Prostate gland (tissue), 2 donors: ENCODE results near the gene CCPG1. TPM values are rescaled to one million over a fixed set of nuclear protein-coding genes. Genes with fewer than 3 reads are reported as not detected.

Experiments used
- DNase-seq: peaks from one replicate; pipeline ENCODE4 v3.0.0-alpha.2; 2019; ENCODE audit warnings: low spot score
- H3K27ac ChIP-seq, 2 donors: fragments of 200-600 bp; sonication (generic); 2 replicates each; pipeline ENCODE4 v1.5.1; 2017 to 2019
- H3K27me3 ChIP-seq: fragments of 200-600 bp; sonication (generic); replicated peaks from 2 replicates; pipeline ENCODE4 v1.5.1; 2019; ENCODE audit not compliant: insufficient read depth
- H3K36me3 ChIP-seq, 2 donors: fragments of 200-600 bp; sonication (generic); 1 replicate in 1 of 2; 2 replicates in 1 of 2; pipeline versions ENCODE4 v1.5.1 to v1.8.1; 2017 to 2019
- H3K4me1 ChIP-seq: fragments of 200-600 bp; sonication (generic); replicated peaks from 2 replicates; pipeline ENCODE4 v1.5.1; 2019
- H3K4me3 ChIP-seq, 2 donors: fragments of 200-600 bp; sonication (generic); 2 replicates each; pipeline ENCODE4 v1.5.1; 2017 to 2019
- H3K9me3 ChIP-seq: fragments of 200-600 bp; sonication (generic); 2 replicates; pipeline ENCODE4 v1.5.1; 2017
- CTCF ChIP-seq, 4 experiments: fragments of 200-600 bp in 2 of 4; fragments of 450-650 bp in 2 of 4; sonication (generic) in 2 of 4; IDR thresholded peaks; 1 replicate in 3 of 4; 2 replicates in 1 of 4; pipeline ENCODE4 v1.5.1; 2016 to 2019; ENCODE audit warnings: antibody characterized with exemption in 4 of 4, mild to moderate bottlenecking in 2 of 4, moderate library complexity in 2 of 4
- POLR2A ChIP-seq: fragments of 450-650 bp; IDR thresholded peaks from one replicate; pipeline ENCODE4 v1.6.1; 2016; ENCODE audit warnings: antibody characterized with exemption, mild to moderate bottlenecking
- POLR2AphosphoS5 ChIP-seq: sonication (generic); formaldehyde crosslinking; IDR thresholded peaks from one replicate; pipeline ENCODE4 v1.6.1; 2017; ENCODE audit warnings: antibody characterized with exemption
- WGBS: methylation state at CpG from one replicate; pipeline ENCODE4 v1.1.5; 2018; 5-methylcytosine and 5-hydroxymethylcytosine counted together
- intact Hi-C: fragments of 100-400 bp; cut with DNase I; formaldehyde crosslinking; loops from one replicate; pipeline ENCODE4 v1.14.2; 2022
- total RNA-seq, 2 donors: library from RNA; depleted of rRNA; stranded (reverse); fragments of >200 nt; gene quantifications; one replicate each; pipeline ENCODE4 v1.1.0, GENCODE V29; 2016

Gene CCPG1
- total RNA-seq, 2 donors from 2014 or later = 23.4 to 78.2 TPM

GRCh38 chr15:55381595-55381994 is 26.6 kb downstream of the CCPG1 start:
- Histone ChIP-seq H3K9me3 (no peaks in the 10 kb centered on the region), H3K27me3 (no peaks in the 10 kb centered on the region), H3K27ac (no peak overlapping the region), H3K4me3 (no peak overlapping the region), H3K4me1 (no peaks in the 10 kb centered on the region), H3K36me3 (peaks cover 0 to 3% of the 10 kb centered on the region in 2 donors)
- intact Hi-C loops = no loop called here
- DNase-seq = no peak
- TF ChIP-seq CTCF (IDR thresholded peaks at IDR 0.05) (no peak), POLR2A (no peak), POLR2AphosphoS5 (no peak)

- no peaks in the 10 kb centered on the region for H3K9me3 ChIP-seq
- H3K27ac ChIP-seq = no peak overlapping the region
- H3K27me3 ChIP-seq = no peaks in the 10 kb centered on the region
- H3K4me1 ChIP-seq = no peaks in the 10 kb centered on the region
- intact Hi-C loops = no loop called here
- no peak overlapping the region for H3K4me3 ChIP-seq
- peaks cover 0 to 3% of the 10 kb centered on the region in 2 donors for H3K36me3 ChIP-seq
- TF ChIP-seq POLR2A (no peak), POLR2AphosphoS5 (no peak), CTCF (IDR thresholded peaks at IDR 0.05) (no peak)
- 91% methylated on average over 5 of the region's 5 CpGs for WGBS
- no peak for DNase-seq
These were observed 29.1 kb downstream of the CCPG1 start for GRCh38 chr15:55379095-55379494.

- intact Hi-C loops = no loop called here
- peak overlapping the region in 1 of 2 donors; percentile 29 for H3K27ac ChIP-seq
- no peak for TF ChIP-seq POLR2A
- TF ChIP-seq CTCF (IDR thresholded peaks at IDR 0.05) = no peak
- H3K27me3 ChIP-seq = no peaks in the 10 kb centered on the region
- no peak for DNase-seq
- 42% methylated on average over 3 of the region's 3 CpGs for WGBS
- H3K9me3 ChIP-seq = no peaks in the 10 kb centered on the region
- no peak overlapping the region for H3K4me3 ChIP-seq
- H3K4me1 ChIP-seq = no peaks in the 10 kb centered on the region
- no peaks in the 10 kb centered on the region for H3K36me3 ChIP-seq
These were observed 35.3 kb downstream of the CCPG1 start for GRCh38 chr15:55372701-55373440.

- intact Hi-C loops = no loop called here
- no peak for TF ChIP-seq POLR2AphosphoS5
- TF ChIP-seq POLR2A = no peak
- TF ChIP-seq CTCF (IDR thresholded peaks at IDR 0.05) = no peak
- 85% methylated on average over 1 of the region's 1 CpG for WGBS
- no peaks in the 10 kb centered on the region for H3K4me1 ChIP-seq
- H3K27me3 ChIP-seq = no peaks in the 10 kb centered on the region
- no peak overlapping the region for H3K4me3 ChIP-seq
- H3K36me3 ChIP-seq = no peaks in the 10 kb centered on the region
- DNase-seq = no peak
- H3K27ac ChIP-seq = no peak overlapping the region
- no peaks in the 10 kb centered on the region for H3K9me3 ChIP-seq
These were observed 41.2 kb downstream of the CCPG1 start for GRCh38 chr15:55366981-55367380.

GRCh38 chr15:55362641-55363040 is 45.5 kb downstream of the CCPG1 start:
- H3K36me3 ChIP-seq = no peaks in the 10 kb centered on the region
- no peaks in the 10 kb centered on the region for H3K9me3 ChIP-seq
- no peak for DNase-seq
- no peak overlapping the region for H3K27ac ChIP-seq
- no peak overlapping the region for H3K4me3 ChIP-seq
- TF ChIP-seq CTCF (IDR thresholded peaks at IDR 0.05) (no peak), POLR2AphosphoS5 (no peak), POLR2A (no peak)
- intact Hi-C loops = no loop called here
- no peaks in the 10 kb centered on the region for H3K27me3 ChIP-seq
- H3K4me1 ChIP-seq = no peaks in the 10 kb centered on the region
- WGBS = 89% methylated on average over 2 of the region's 2 CpGs
